HG03108 (cell line): ENCODE measurements around the gene MEIS2.

Experiments
- ATAC-seq: cut with Tn5 transposase; IDR thresholded peaks from one replicate; pipeline ENCODE4 v1.9.1; 2021; ENCODE audit warnings: moderate library complexity; ENCODE audit not compliant: unreplicated experiment

Gene MEIS2

GRCh38 chr15:36967929-36968328, 132.4 kb downstream of the MEIS2 start:
- ATAC-seq, result no peak

GRCh38 chr15:36966708-36967107, 133.6 kb downstream of the MEIS2 start:
- no peak for ATAC-seq

GRCh38 chr15:36965570-36966342, 134.6 kb downstream of the MEIS2 start:
- no peak for ATAC-seq

GRCh38 chr15:36964626-36965025, 135.7 kb downstream of the MEIS2 start:
- ATAC-seq, result no peak

GRCh38 chr15:36961956-36962355, 138.4 kb downstream of the MEIS2 start:
- ATAC-seq, result no peak

GRCh38 chr15:36960947-36961227, 139.5 kb downstream of the MEIS2 start:
- ATAC-seq, result no peak

GRCh38 chr15:36960179-36960946, 140.0 kb downstream of the MEIS2 start:
- no peak for ATAC-seq

GRCh38 chr15:36959746-36960145, 140.6 kb downstream of the MEIS2 start:
- no peak for ATAC-seq

- ATAC-seq, result no peak
Observed at GRCh38 chr15:36958606-36959005, 141.7 kb downstream of the MEIS2 start.

- no peak for ATAC-seq
Observed at GRCh38 chr15:36954486-36954885, 145.9 kb downstream of the MEIS2 start.

GRCh38 chr15:36953346-36953745, 147.0 kb downstream of the MEIS2 start:
- no peak for ATAC-seq

- ATAC-seq, result no peak
Observed at GRCh38 chr15:36951731-36952247, 148.6 kb downstream of the MEIS2 start.

GRCh38 chr15:36950371-36950770, 150.0 kb downstream of the MEIS2 start:
- ATAC-seq, result no peak

GRCh38 chr15:36948982-36949381, 151.4 kb downstream of the MEIS2 start:
- ATAC-seq, result no peak

- ATAC-seq, result no peak
Observed at GRCh38 chr15:36947035-36947719, 153.2 kb downstream of the MEIS2 start.

GRCh38 chr15:36944442-36944841, 155.9 kb downstream of the MEIS2 start:
- ATAC-seq, result no peak

- no peak for ATAC-seq
Observed at GRCh38 chr15:36943508-36944361, 156.6 kb downstream of the MEIS2 start.

- ATAC-seq, result no peak
Observed at GRCh38 chr15:36942248-36942827, 158.0 kb downstream of the MEIS2 start.

- no peak for ATAC-seq
Observed at GRCh38 chr15:36941798-36942197, 158.6 kb downstream of the MEIS2 start.

GRCh38 chr15:36940636-36941260, 159.6 kb downstream of the MEIS2 start:
- no peak for ATAC-seq
